Liver (tissue), 3 donors: ENCODE measurements around the gene POLR3A.

Experiments
- CTCF ChIP-seq: fragments of 150-350 bp; IDR thresholded peaks from 2 replicates; pipeline ENCODE4 v1.5.1; 2017; ENCODE audit warnings: improper control_type of control experiment, low read depth, low read length; ENCODE audit not compliant: missing input control
- EGR1 ChIP-seq, 2 donors: IDR thresholded peaks; 2 replicates each; pipeline ENCODE4 v1.6.1; 2016 to 2018; ENCODE audit warnings: antibody characterized with exemption in 2 of 2, low read depth in 2 of 2
- FOXA1 ChIP-seq: IDR thresholded peaks from 2 replicates; pipeline ENCODE4 v1.6.1; 2016; ENCODE audit warnings: antibody characterized with exemption
- GABPA ChIP-seq, 2 donors: IDR thresholded peaks in 1 of 2; conservative IDR thresholded peaks in 1 of 2; 2 replicates each; pipeline ENCODE4 v1.6.1; 2016; ENCODE audit warnings: antibody characterized with exemption in 2 of 2, mild to moderate bottlenecking in 1 of 2, moderate library complexity in 1 of 2
- JUND ChIP-seq, 2 donors: IDR thresholded peaks; 2 replicates each; pipeline ENCODE4 v1.6.1; 2016; ENCODE audit warnings: antibody characterized with exemption in 2 of 2
- MAX ChIP-seq: IDR thresholded peaks from 2 replicates; pipeline ENCODE4 v1.6.1; 2016; ENCODE audit warnings: antibody characterized with exemption
- REST ChIP-seq: IDR thresholded peaks from 2 replicates; pipeline ENCODE4 v1.6.1; 2016; ENCODE audit warnings: antibody characterized with exemption, mild to moderate bottlenecking
- SP1 ChIP-seq: IDR thresholded peaks from 2 replicates; pipeline ENCODE4 v1.6.1; 2018; ENCODE audit warnings: antibody characterized with exemption, mild to moderate bottlenecking
- TAF1 ChIP-seq: conservative IDR thresholded peaks from 2 replicates; pipeline ENCODE4 v1.6.1; 2016; ENCODE audit warnings: antibody characterized with exemption, mild to moderate bottlenecking
- YY1 ChIP-seq: IDR thresholded peaks from 2 replicates; pipeline ENCODE4 v1.6.1; 2016; ENCODE audit warnings: antibody characterized with exemption, mild to moderate bottlenecking
- ZBTB33 ChIP-seq: IDR thresholded peaks from 2 replicates; pipeline ENCODE4 v1.6.1; 2016; ENCODE audit warnings: antibody characterized with exemption
- donor health status: healthy.
- donor health status: healthy.

GRCh38 chr10:77965294-77965693 lies 64.0 kb downstream of the POLR3A start:
- TF ChIP-seq CTCF: no peak
- TF ChIP-seq ZBTB33: no peak
- TF ChIP-seq SP1: no peak
- no peak for TF ChIP-seq TAF1
- TF ChIP-seq MAX: no peak
- no peak for TF ChIP-seq YY1
- TF ChIP-seq FOXA1: no peak
- no peak for TF ChIP-seq JUND (IDR thresholded peaks at IDR 0.05)
- TF ChIP-seq GABPA (IDR thresholded peaks at IDR 0.05 in 1 of 2, conservative IDR thresholded peaks at IDR 0.05 in 1 of 2): no peak
- no peak for TF ChIP-seq EGR1 (IDR thresholded peaks at IDR 0.05; ENCODE audit: low read depth in 2 of 2)
- TF ChIP-seq REST: no peak
